WTC11 (cell line): ENCODE measurements around the gene NCBP2. TPM values are rescaled to one million over a fixed set of nuclear protein-coding genes. Genes with fewer than 3 reads are reported as not detected.

Source experiments
- ATAC-seq: fragments of 200-7000 bp; cut with Tn5 transposase; 2 replicates; pipeline ENCODE4 v1.10.0; 2021; ENCODE audit warnings: mild to moderate bottlenecking, moderate library complexity
- CTCF ChIA-PET: fragments of 300-600 bp; sonication (Branson Sonifier 250); formaldehyde crosslinking; loops from one replicate; lab custom pipeline; 2021; ENCODE audit warnings: antibody characterized with exemption; lab: Charles Lee
- POLR2A ChIA-PET: fragments of 350-600 bp; sonication (Branson Sonifier 250); formaldehyde crosslinking; loops from one replicate; lab custom pipeline; 2021; ENCODE audit warnings: antibody characterized with exemption; lab: Charles Lee
- DNase-seq: peaks from one replicate; pipeline ENCODE4 v3.0.0; 2021; ENCODE audit warnings: low spot score
- H3K27ac Mint-ChIP-seq: 2 replicates; pipeline ENCODE4 v1.8.0; 2021; ENCODE audit warnings: mixed read lengths
- H3K27me3 Mint-ChIP-seq: 2 replicates; pipeline ENCODE4 v1.8.0; 2021; ENCODE audit warnings: low read depth, mild to moderate bottlenecking, moderate library complexity, mixed read lengths
- H3K36me3 Mint-ChIP-seq: 2 replicates; pipeline ENCODE4 v1.8.0; 2021; ENCODE audit warnings: mixed read lengths
- H3K4me1 Mint-ChIP-seq: 2 replicates; pipeline ENCODE4 v1.8.0; 2022; ENCODE audit warnings: mixed read lengths
- H3K4me3 Mint-ChIP-seq: 2 replicates; pipeline ENCODE4 v1.8.0; 2021; ENCODE audit warnings: mild to moderate bottlenecking, moderate library complexity, mixed read lengths
- H3K9me3 Mint-ChIP-seq: 2 replicates; pipeline ENCODE4 v1.8.0; 2021; ENCODE audit warnings: mixed read lengths
- AFF4 ChIP-seq: sonication (generic); formaldehyde crosslinking; IDR thresholded peaks from 2 replicates; pipeline ENCODE4 v1.8.1; 2023; ENCODE audit warnings: mild to moderate bottlenecking, missing genetic modification reagents, borderline replicate concordance
- AR ChIP-seq: fragments of 250-450 bp; sonication (Bioruptor Pico); IDR thresholded peaks from 2 replicates; pipeline ENCODE4 v1.9.0; 2021; ENCODE audit warnings: mild to moderate bottlenecking
- CBFB ChIP-seq: sonication (generic); formaldehyde crosslinking; IDR thresholded peaks from 2 replicates; pipeline ENCODE4 v1.8.1; 2022; ENCODE audit warnings: mild to moderate bottlenecking, low read depth, missing genetic modification reagents
- CDX4 ChIP-seq: fragments of 250-450 bp; sonication (Bioruptor Pico); IDR thresholded peaks from 2 replicates; pipeline ENCODE4 v1.9.0; 2021; ENCODE audit warnings: moderate library complexity, mild to moderate bottlenecking, inconsistent platforms, borderline replicate concordance
- CTCF ChIP-seq: fragments of 200-600 bp; IDR thresholded peaks from 2 replicates; pipeline ENCODE4 v1.8.0; 2022; ENCODE audit warnings: antibody characterized with exemption
- E2F1 ChIP-seq: sonication (generic); formaldehyde crosslinking; IDR thresholded peaks from 2 replicates; pipeline ENCODE4 v1.8.0; 2022; ENCODE audit warnings: mild to moderate bottlenecking, missing genetic modification reagents
- E2F4 ChIP-seq: sonication (generic); formaldehyde crosslinking; IDR thresholded peaks from 2 replicates; pipeline ENCODE4 v1.8.1; 2022; ENCODE audit warnings: low read depth, mild to moderate bottlenecking, moderate library complexity, missing genetic modification reagents, borderline replicate concordance
- FOXP1 ChIP-seq: sonication (generic); formaldehyde crosslinking; IDR thresholded peaks from 2 replicates; pipeline ENCODE4 v1.8.0; 2022; ENCODE audit warnings: missing genetic modification reagents, mild to moderate bottlenecking, moderate library complexity, borderline replicate concordance
- GRHL2 ChIP-seq: fragments of 250-450 bp; sonication (Bioruptor Pico); IDR thresholded peaks from 2 replicates; pipeline ENCODE4 v1.8.0; 2022; ENCODE audit warnings: mild to moderate bottlenecking, moderate library complexity; ENCODE audit not compliant: insufficient replicate concordance, severe bottlenecking
- GTF2I ChIP-seq: fragments of 250-450 bp; sonication (Bioruptor Pico); conservative IDR thresholded peaks from 2 replicates; pipeline ENCODE4 v1.4.0; 2021; ENCODE audit warnings: mild to moderate bottlenecking
- MAX ChIP-seq: sonication (generic); formaldehyde crosslinking; IDR thresholded peaks from 2 replicates; pipeline ENCODE4 v1.8.0; 2022; ENCODE audit warnings: mild to moderate bottlenecking, missing genetic modification reagents
- PRRX2 ChIP-seq: fragments of 250-450 bp; sonication (Bioruptor Pico); IDR thresholded peaks from 2 replicates; pipeline ENCODE4 v1.8.0; 2021; ENCODE audit warnings: mild to moderate bottlenecking
- SOX15 ChIP-seq: fragments of 250-450 bp; sonication (Bioruptor Pico); IDR thresholded peaks from 2 replicates; pipeline ENCODE4 v1.9.0; 2021; ENCODE audit warnings: mild to moderate bottlenecking
- SP1 ChIP-seq: sonication (generic); formaldehyde crosslinking; conservative IDR thresholded peaks from 2 replicates; pipeline ENCODE4 v1.8.1; 2022; ENCODE audit warnings: missing genetic modification reagents
- TCF7 ChIP-seq: sonication (generic); formaldehyde crosslinking; IDR thresholded peaks from 2 replicates; pipeline ENCODE4 v1.8.0; 2022; ENCODE audit warnings: mild to moderate bottlenecking, low read depth, missing genetic modification reagents, moderate library complexity
- TEAD1 ChIP-seq: sonication (generic); formaldehyde crosslinking; IDR thresholded peaks from 2 replicates; pipeline ENCODE4 v1.8.0; 2022; ENCODE audit warnings: mild to moderate bottlenecking, missing genetic modification reagents
- TP53 ChIP-seq: sonication (generic); formaldehyde crosslinking; IDR thresholded peaks from 2 replicates; pipeline ENCODE4 v1.8.1; 2023; ENCODE audit warnings: mild to moderate bottlenecking, missing genetic modification reagents
- ZNF138 ChIP-seq: sonication (generic); formaldehyde crosslinking; conservative IDR thresholded peaks from 2 replicates; pipeline ENCODE4 v1.8.1; 2022; ENCODE audit warnings: mild to moderate bottlenecking, moderate library complexity, missing genetic modification reagents
- ZNF219 ChIP-seq: sonication (generic); formaldehyde crosslinking; IDR thresholded peaks from 2 replicates; pipeline ENCODE4 v1.8.0; 2023; ENCODE audit warnings: missing genetic modification reagents, mild to moderate bottlenecking, borderline replicate concordance
- ZNF232 ChIP-seq: sonication (generic); formaldehyde crosslinking; IDR thresholded peaks from 2 replicates; pipeline ENCODE4 v1.8.0; 2022; ENCODE audit warnings: mild to moderate bottlenecking, missing genetic modification reagents
- ZNF425 ChIP-seq: fragments of 250-450 bp; sonication (Bioruptor Pico); conservative IDR thresholded peaks from 2 replicates; pipeline ENCODE4 v1.9.0; 2021; ENCODE audit warnings: mild to moderate bottlenecking
- total RNA-seq: library from RNA; stranded (reverse); gene quantifications from 3 replicates; pipeline ENCODE4 v1.2.3, GENCODE V29; 2021

The NCBP2 gene
- total RNA-seq, 1 experiment from 2014 or later: 96.9 TPM

- TF ChIP-seq E2F4 (CRISPR knock-in tag): no peak
- TF ChIP-seq GRHL2 (CRISPR knock-in tag): no peak
- TF ChIP-seq TEAD1: no peak
- TF ChIP-seq CTCF: no peak
- no peak for TF ChIP-seq PRRX2
- no peak for TF ChIP-seq CDX4 (CRISPR knock-in tag)
- no peak for TF ChIP-seq SP1 (CRISPR knock-in tag)
- TF ChIP-seq ZNF219: no peak
- no peak for TF ChIP-seq AFF4
- TF ChIP-seq SOX15 (CRISPR knock-in tag): no peak
- TF ChIP-seq GTF2I (CRISPR knock-in tag): no peak
- no peak for TF ChIP-seq FOXP1 (CRISPR knock-in tag)
Observed at GRCh38 chr3:196927571-196928453, 14.5 kb downstream of the NCBP2 start (continued).

GRCh38 chr3:196920733-196921132 is 21.6 kb downstream of the NCBP2 start:
- no peaks in the 10 kb centered on the region for H3K4me1 Mint-ChIP-seq
- peaks cover 9% of the 10 kb centered on the region for H3K9me3 Mint-ChIP-seq
- no peak for DNase-seq
- no peak overlapping the region for H3K27ac Mint-ChIP-seq
- ATAC-seq: no peak
- no peak overlapping the region for H3K4me3 Mint-ChIP-seq
- H3K27me3 Mint-ChIP-seq: no peaks in the 10 kb centered on the region
- CTCF ChIA-PET: no interaction called here
- H3K36me3 Mint-ChIP-seq: peaks cover 10% of the 10 kb centered on the region
- POLR2A ChIA-PET: no interaction called here
- TF ChIP-seq ZNF232 (no peak), TCF7 (CRISPR knock-in tag) (no peak), TP53 (CRISPR knock-in tag) (no peak), ZNF425 (CRISPR knock-in tag) (no peak), CBFB (no peak), E2F1 (CRISPR knock-in tag) (no peak), ZNF138 (CRISPR knock-in tag) (no peak), AR (no peak), MAX (CRISPR knock-in tag) (no peak)
